Astrocyte (in vitro differentiated cells and primary cell): ENCODE measurements around the gene KCNQ5.

Experiments
- EZH2 ChIP-seq: IDR thresholded peaks from 2 replicates; pipeline ENCODE4 v1.6.1; 2012; ENCODE audit warnings: mild to moderate bottlenecking, low read length, inconsistent platforms; ENCODE audit not compliant: insufficient read depth
- TF ChIP-seq, protein P1 (sequence below): IDR thresholded peaks from 2 replicates; pipeline ENCODE4 v1.5.1; 2011; ENCODE audit warnings: low read depth, mild to moderate bottlenecking, inconsistent platforms, low read length, moderate library complexity; ENCODE audit not compliant: insufficient read depth

- TF ChIP-seq, protein P1, sequence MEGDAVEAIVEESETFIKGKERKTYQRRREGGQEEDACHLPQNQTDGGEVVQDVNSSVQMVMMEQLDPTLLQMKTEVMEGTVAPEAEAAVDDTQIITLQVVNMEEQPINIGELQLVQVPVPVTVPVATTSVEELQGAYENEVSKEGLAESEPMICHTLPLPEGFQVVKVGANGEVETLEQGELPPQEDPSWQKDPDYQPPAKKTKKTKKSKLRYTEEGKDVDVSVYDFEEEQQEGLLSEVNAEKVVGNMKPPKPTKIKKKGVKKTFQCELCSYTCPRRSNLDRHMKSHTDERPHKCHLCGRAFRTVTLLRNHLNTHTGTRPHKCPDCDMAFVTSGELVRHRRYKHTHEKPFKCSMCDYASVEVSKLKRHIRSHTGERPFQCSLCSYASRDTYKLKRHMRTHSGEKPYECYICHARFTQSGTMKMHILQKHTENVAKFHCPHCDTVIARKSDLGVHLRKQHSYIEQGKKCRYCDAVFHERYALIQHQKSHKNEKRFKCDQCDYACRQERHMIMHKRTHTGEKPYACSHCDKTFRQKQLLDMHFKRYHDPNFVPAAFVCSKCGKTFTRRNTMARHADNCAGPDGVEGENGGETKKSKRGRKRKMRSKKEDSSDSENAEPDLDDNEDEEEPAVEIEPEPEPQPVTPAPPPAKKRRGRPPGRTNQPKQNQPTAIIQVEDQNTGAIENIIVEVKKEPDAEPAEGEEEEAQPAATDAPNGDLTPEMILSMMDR = no peak
- TF ChIP-seq EZH2 = no peak
Measured at GRCh38 chr6:72865467-72865866, 243.6 kb downstream of the KCNQ5 start.
